DND-41 (cell line): Measurements from ENCODE around the gene PEX11G.
A peak's percentile ranks its signal among the peaks of the same experiment; 100 is the strongest.

ENCODE experiments used
- ATAC-seq: fragments of 200-7000 bp; cut with Tn5 transposase; 3 replicates; pipeline ENCODE4 v1.9.1; 2021; ENCODE audit warnings: low read depth; ENCODE audit not compliant: insufficient read depth
- DNase-seq: peaks from one replicate; pipeline ENCODE4 v3.0.0-alpha.2; 2020
- H2AFZ ChIP-seq: 2 replicates; pipeline ENCODE4 v1.6.0; 2012; ENCODE audit warnings: low read depth, low read length
- H3K27ac ChIP-seq: 2 replicates; pipeline ENCODE4 v1.5.1; 2012; ENCODE audit warnings: low read length, inconsistent platforms
- H3K27me3 ChIP-seq: fragments of 200-600 bp; sonication (generic); 2 replicates; pipeline ENCODE4 v1.6.0; 2012; ENCODE audit warnings: low read length, mild to moderate bottlenecking, inconsistent platforms; ENCODE audit not compliant: insufficient read depth, poor library complexity
- H3K36me3 ChIP-seq: 2 replicates; pipeline ENCODE4 v1.5.1; 2012; ENCODE audit warnings: low read length, inconsistent platforms; ENCODE audit not compliant: insufficient read depth
- H3K4me1 ChIP-seq: 2 replicates; pipeline ENCODE4 v1.5.1; 2012; ENCODE audit warnings: mild to moderate bottlenecking, low read length; ENCODE audit not compliant: insufficient read depth
- H3K4me2 ChIP-seq: 2 replicates; pipeline ENCODE4 v1.6.0; 2012; ENCODE audit warnings: mild to moderate bottlenecking, moderate library complexity, low read length, inconsistent platforms; ENCODE audit not compliant: insufficient read depth
- H3K4me3 ChIP-seq, 2 experiments: fragments of 200-600 bp in 1 of 2; shearing (Covaris generic) in 1 of 2; 2 replicates each; pipeline ENCODE4 v1.5.1; 2012 to 2016; ENCODE audit warnings: inconsistent platforms in 2 of 2, low read length in 2 of 2, mild to moderate bottlenecking in 2 of 2, low read depth in 1 of 2, moderate library complexity in 1 of 2
- H3K79me2 ChIP-seq: 2 replicates; pipeline ENCODE4 v1.6.0; 2012; ENCODE audit warnings: low read length, inconsistent platforms; ENCODE audit not compliant: insufficient read depth
- H3K9ac ChIP-seq: 2 replicates; pipeline ENCODE4 v1.6.0; 2012; ENCODE audit warnings: low read depth, mild to moderate bottlenecking, inconsistent platforms, low read length, moderate library complexity
- H3K9me3 ChIP-seq: 2 replicates; pipeline ENCODE4 v1.5.1; 2012; ENCODE audit warnings: low read length, moderate library complexity, mild to moderate bottlenecking, inconsistent platforms; ENCODE audit not compliant: insufficient read depth, severe bottlenecking
- H4K20me1 ChIP-seq: 2 replicates; pipeline ENCODE4 v1.6.0; 2012; ENCODE audit warnings: low read length; ENCODE audit not compliant: insufficient read depth
- CTCF ChIP-seq: IDR thresholded peaks from 2 replicates; pipeline ENCODE4 v1.5.1; 2012; ENCODE audit warnings: borderline replicate concordance, low read length, moderate library complexity, mild to moderate bottlenecking; ENCODE audit not compliant: poor library complexity, severe bottlenecking; ENCODE audit errors: extremely low read depth
- EZH2 ChIP-seq: IDR thresholded peaks from 3 replicates; pipeline ENCODE4 v1.6.1; 2012; ENCODE audit warnings: borderline replicate concordance, low read depth, mild to moderate bottlenecking, moderate library complexity, low read length, inconsistent platforms; ENCODE audit not compliant: severe bottlenecking

The PEX11G gene

GRCh38 chr19:7512400-7512851 lies 23.6 kb upstream of the PEX11G start:
- Histone ChIP-seq H3K9ac (no peak overlapping the region), H2AFZ (no peak overlapping the region), H4K20me1 (no peaks in the 10 kb centered on the region), H3K27ac (no peak overlapping the region), H3K79me2 (peaks cover 12% of the 10 kb centered on the region), H3K27me3 (no peaks in the 10 kb centered on the region), H3K36me3 (no peaks in the 10 kb centered on the region), H3K4me1 (peaks cover 20% of the 10 kb centered on the region), H3K4me3 (no peak overlapping the region), H3K9me3 (no peaks in the 10 kb centered on the region), H3K4me2 (no peak overlapping the region)
- DNase-seq (no peak), ATAC-seq (no peak)
- TF ChIP-seq EZH2 = no peak
- no peak for TF ChIP-seq CTCF

DNA sequence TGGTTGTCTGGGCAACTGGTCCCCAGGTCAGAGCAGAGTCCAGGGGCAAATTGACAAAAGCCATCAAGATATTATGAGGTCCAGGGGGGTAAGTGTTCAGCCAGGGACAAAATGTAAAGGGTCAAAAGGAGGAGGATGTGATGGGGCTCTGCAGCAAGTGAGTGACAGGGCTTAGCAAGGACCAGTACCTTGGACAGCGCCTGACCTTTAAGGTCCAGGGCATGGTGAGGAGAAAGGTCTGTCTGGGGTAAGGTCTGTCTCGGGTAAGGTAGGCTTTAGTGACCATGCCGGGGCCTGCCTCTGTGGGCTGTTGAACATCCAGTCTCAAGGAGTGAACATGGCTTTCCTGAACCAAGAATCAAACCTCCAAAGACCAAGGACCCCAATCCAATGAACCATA lies 20.8 kb upstream of the PEX11G start:
- TF ChIP-seq EZH2 = no peak
- TF ChIP-seq CTCF = no peak
- Histone ChIP-seq H3K4me3 (no peak overlapping the region), H3K27me3 (no peaks in the 10 kb centered on the region), H3K4me2 (no peak overlapping the region), H2AFZ (no peak overlapping the region), H3K9me3 (no peaks in the 10 kb centered on the region), H4K20me1 (no peaks in the 10 kb centered on the region), H3K36me3 (no peaks in the 10 kb centered on the region), H3K4me1 (no peaks in the 10 kb centered on the region), H3K9ac (no peak overlapping the region), H3K79me2 (no peaks in the 10 kb centered on the region), H3K27ac (no peak overlapping the region)
- DNase-seq (peak; percentile 49), ATAC-seq (peak; percentile 62; the same call in 2 of the 3 replicates)

- no peak for ATAC-seq
- DNase-seq = no peak
- H3K27ac ChIP-seq = no peak overlapping the region
- no peaks in the 10 kb centered on the region for H3K36me3 ChIP-seq
- no peak overlapping the region for H3K4me2 ChIP-seq
- H3K4me3 ChIP-seq = no peak overlapping the region
- H3K4me1 ChIP-seq = no peaks in the 10 kb centered on the region
- no peak overlapping the region for H3K9ac ChIP-seq
- no peaks in the 10 kb centered on the region for H4K20me1 ChIP-seq
- TF ChIP-seq EZH2 = no peak
- TF ChIP-seq CTCF = no peak
- H3K9me3 ChIP-seq = no peaks in the 10 kb centered on the region
- no peak overlapping the region for H2AFZ ChIP-seq
- H3K79me2 ChIP-seq = no peaks in the 10 kb centered on the region
- H3K27me3 ChIP-seq = no peaks in the 10 kb centered on the region
Measured at GRCh38 chr19:7507884-7508283, 19.0 kb upstream of the PEX11G start.
